ENCODE measurements around the gene ADAMTS15. TPM values are rescaled to one million over a fixed set of nuclear protein-coding genes. Genes with fewer than 3 reads are reported as not detected.

Gene ADAMTS15
- total and polyA plus RNA-seq, 2 of the 4 experiments (the other 2 are of a cell fraction), result 3.0 to 5.0 TPM

DNA sequence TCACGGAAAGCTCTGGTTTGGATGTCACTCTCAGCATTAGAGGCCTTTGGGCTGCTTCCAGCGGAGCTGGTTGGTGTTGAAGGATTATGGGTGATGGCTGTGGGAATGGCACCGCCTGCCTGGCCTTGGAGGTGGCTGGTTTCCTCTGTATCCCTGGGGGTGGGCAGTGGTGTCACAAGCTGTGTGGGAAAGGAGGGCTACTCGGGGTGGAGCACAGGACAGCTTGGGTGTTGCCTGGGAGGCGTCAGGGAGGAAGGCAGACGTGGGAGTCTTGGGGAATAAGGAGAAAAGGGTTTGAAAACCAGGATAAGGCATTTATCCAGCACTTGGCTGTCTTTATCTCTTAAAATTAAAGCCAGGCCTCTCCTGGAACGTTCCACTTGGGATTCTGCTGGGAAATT lies 71.8 kb downstream of the ADAMTS15 start:
- Histone ChIP-seq H2AK5ac (ENCODE audit: low read depth, low read length) (peak overlapping the region; percentile 70; the same call in 1 of the 2 replicates), H4K91ac (ENCODE audit: insufficient read depth, low read depth, low read length) (peak overlapping the region; percentile 50; the same call in 1 of the 2 replicates), H2BK120ac (ENCODE audit: low read depth, low read length) (peak overlapping the region; percentile 60; the same call in 1 of the 2 replicates), H3K4me3 (ENCODE audit: insufficient read depth, low read depth, low read length) (no peak overlapping the region), H4K5ac (ENCODE audit: low read depth, low read length) (peak overlapping the region; percentile 64), H2BK5ac (ENCODE audit: low read depth, low read length, poor library complexity, severe bottlenecking) (peak overlapping the region; percentile 20), H2AFZ (replicated peaks; ENCODE audit: low read length, poor library complexity) (no peak overlapping the region), H3K27ac (ENCODE audit: insufficient read depth, low read length) (peak overlapping the region; percentile 14; the same call in 1 of the 2 replicates), H2BK15ac (ENCODE audit: low read depth, low read length) (no peak overlapping the region), H4K8ac (ENCODE audit: low read depth in 2 of 2, low read length in 2 of 2) (peak overlapping the region in 1 of 2 experiments; percentile 38; a peak in 1 of 4 replicates), H3K23ac (ENCODE audit: low read depth, low read length) (no peak overlapping the region), H3K9ac (ENCODE audit: low read depth, low read length) (no peak overlapping the region), H3K36me3 (ENCODE audit: control insufficient read depth, insufficient read depth, low read length) (no peaks in the 10 kb centered on the region), H4K20me1 (ENCODE audit: insufficient read depth, low read length) (no peaks in the 10 kb centered on the region; the same call in 1 of the 2 replicates), H3K18ac (ENCODE audit: low read depth, low read length) (peak overlapping the region; percentile 74), H3K4me2 (ENCODE audit: low read depth, low read length) (no peak overlapping the region), H3K9me1 (ENCODE audit: insufficient read depth, low read length) (peaks cover 12% of the 10 kb centered on the region), H3K79me1 (ENCODE audit: low read depth in 1 of 2, low read length in 2 of 2) (no peaks in the 10 kb centered on the region), H3K9me3 (ENCODE audit: control insufficient read depth, insufficient read depth, low read length) (no peaks in the 10 kb centered on the region), H2BK20ac (ENCODE audit: low read depth, low read length) (peak overlapping the region; percentile 32), H3K14ac (replicated peaks; ENCODE audit: low read depth, low read length) (0 out of 2 replicates have a peak overlapping the region, but pooled peaks have one; percentile 25), H3K56ac (ENCODE audit: extremely low read depth, insufficient read depth, low read length) (no peak overlapping the region), H3K27me3 (ENCODE audit: control insufficient read depth, insufficient read depth, low read length) (no peaks in the 10 kb centered on the region), H2AK9ac (replicated peaks; ENCODE audit: low read depth, low read length, poor library complexity) (peak overlapping the region; percentile 77), H3K4me1 (ENCODE audit: control insufficient read depth, insufficient read depth, low read length) (peaks cover 26% of the 10 kb centered on the region), H3K4ac (ENCODE audit: low read depth, low read length) (no peak overlapping the region)
- ATAC-seq (ENCODE audit: low read depth) (no peak), DNase-seq (no peak)
- dilution Hi-C loops (cut with HindIII; ENCODE audit: low sequenced_read_pairs, unreplicated experiment), result no loop called here
- in situ Hi-C loops (cut with MboI; ENCODE audit: low sequenced_read_pairs), result no loop called here
- 47% methylated on average over 3 of the region's 7 CpGs; no CpG with 5 or more reads in 1 of the 2 experiments for WGBS, 2 experiments (ENCODE audit: extremely low coverage in 2 of 2, insufficient read length in 1 of 2)
- POLR2A ChIA-PET (ENCODE audit: unreplicated experiment), result no interaction called here
- no TSS peak for BruUV-seq (replicated peaks)
- CTCF ChIA-PET, result no interaction called here
- no peak for TF ChIP-seq NFE2L2 (IDR thresholded peaks at IDR 0.05; ENCODE audit: low read depth, low read length)
- no peak for TF ChIP-seq MXI1 (IDR thresholded peaks at IDR 0.05; ENCODE audit: borderline replicate concordance, low read depth, low read length)
- TF ChIP-seq FOS (IDR thresholded peaks at IDR 0.05; ENCODE audit: low read depth, low read length), result no peak
- no peak for TF ChIP-seq CEBPB (IDR thresholded peaks at IDR 0.05; ENCODE audit: low read depth, low read length)
- TF ChIP-seq SMC3 (IDR thresholded peaks at IDR 0.05; ENCODE audit: low read depth, low read length), result no peak
- intact Hi-C loops (cut with micrococcal nuclease), result loop anchor here (5.0 kb wide), 1 partner anchor 307 kb away; no protein-coding TSS in a partner anchor

Data from IMR-90 (cell line).